Upper lobe of right lung (tissue), 1 donor: ENCODE results near the gene NTM. TPM values are rescaled to one million over a fixed set of nuclear protein-coding genes. Genes with fewer than 3 reads are reported as not detected.
A peak's percentile ranks its signal among the peaks of the same experiment; 100 is the strongest.

Experiments used
- ATAC-seq: fragments of 200-7000 bp; cut with Tn5 transposase; one replicate; pipeline ENCODE4 v1.9.1; 2020; ENCODE audit warnings: mild to moderate bottlenecking, moderate library complexity
- DNase-seq: peaks from one replicate; pipeline ENCODE4 v3.0.0-alpha.2; 2020
- H3K27ac ChIP-seq: fragments of 200-600 bp; one replicate; pipeline ENCODE4 v1.8.0; 2022
- H3K27me3 ChIP-seq: fragments of 200-600 bp; one replicate; pipeline ENCODE4 v1.8.0; 2022; ENCODE audit warnings: mild to moderate bottlenecking
- H3K36me3 ChIP-seq: fragments of 200-600 bp; one replicate; pipeline ENCODE4 v1.8.0; 2022
- H3K4me1 ChIP-seq: fragments of 200-600 bp; one replicate; pipeline ENCODE4 v1.8.0; 2022
- H3K4me3 ChIP-seq: fragments of 200-600 bp; one replicate; pipeline ENCODE4 v1.8.0; 2022; ENCODE audit warnings: mild to moderate bottlenecking
- H3K9me3 ChIP-seq: fragments of 200-600 bp; one replicate; pipeline ENCODE4 v1.8.0; 2022
- intact Hi-C: fragments of 100-400 bp; cut with DNase I; formaldehyde crosslinking; loops from one replicate; pipeline ENCODE4 v1.11.0; 2022
- total RNA-seq: library from RNA; stranded (reverse); fragmentation: NEBNext Ultra II Directional; extraction: Animal tissue kit (Norgen Biotek cat#: 25700); gene quantifications from one replicate; pipeline ENCODE4 v1.2.1, GENCODE V29; 2021
- TF ChIP-seq, protein P1 (sequence below): fragments of 200-600 bp; IDR thresholded peaks from one replicate; pipeline ENCODE4 v1.8.0; 2022; ENCODE audit warnings: antibody characterized with exemption
- donor health status: DM: no; HTN: yes; CAD: no; lungs with severe emphysema.

NTM gene
- total RNA-seq, 1 donor from 2014 or later, result 3.7 TPM

DNA sequence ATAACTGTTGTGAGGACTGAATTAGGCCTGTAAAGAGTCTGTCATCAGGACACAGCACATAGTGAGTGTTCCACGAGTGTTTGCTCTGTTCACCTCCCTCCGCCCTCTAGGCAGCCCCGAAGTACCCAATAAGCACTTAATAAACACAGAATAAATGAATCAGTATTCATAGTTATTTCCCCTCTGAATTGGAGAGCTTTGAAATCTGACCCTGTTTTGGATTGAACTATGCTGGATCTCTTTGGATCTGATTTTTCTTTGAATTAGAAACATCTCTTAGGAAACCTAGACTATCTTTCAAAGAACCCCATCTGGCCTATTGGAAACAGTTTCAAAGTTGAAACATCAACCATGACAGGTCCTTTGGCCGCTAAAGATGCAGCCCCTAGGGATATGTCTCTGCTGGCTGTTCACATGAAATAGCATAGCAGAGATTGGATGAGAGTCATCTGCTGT, 615.5 kb downstream of the NTM start:
- no peak overlapping the region for H3K4me3 ChIP-seq
- intact Hi-C loops, result no loop called here
- no peaks in the 10 kb centered on the region for H3K27me3 ChIP-seq
- no peak overlapping the region for H3K27ac ChIP-seq
- H3K36me3 ChIP-seq, result no peaks in the 10 kb centered on the region
- no peaks in the 10 kb centered on the region for H3K4me1 ChIP-seq
- H3K9me3 ChIP-seq, result no peaks in the 10 kb centered on the region
- no peak for DNase-seq
- TF ChIP-seq, protein P1, sequence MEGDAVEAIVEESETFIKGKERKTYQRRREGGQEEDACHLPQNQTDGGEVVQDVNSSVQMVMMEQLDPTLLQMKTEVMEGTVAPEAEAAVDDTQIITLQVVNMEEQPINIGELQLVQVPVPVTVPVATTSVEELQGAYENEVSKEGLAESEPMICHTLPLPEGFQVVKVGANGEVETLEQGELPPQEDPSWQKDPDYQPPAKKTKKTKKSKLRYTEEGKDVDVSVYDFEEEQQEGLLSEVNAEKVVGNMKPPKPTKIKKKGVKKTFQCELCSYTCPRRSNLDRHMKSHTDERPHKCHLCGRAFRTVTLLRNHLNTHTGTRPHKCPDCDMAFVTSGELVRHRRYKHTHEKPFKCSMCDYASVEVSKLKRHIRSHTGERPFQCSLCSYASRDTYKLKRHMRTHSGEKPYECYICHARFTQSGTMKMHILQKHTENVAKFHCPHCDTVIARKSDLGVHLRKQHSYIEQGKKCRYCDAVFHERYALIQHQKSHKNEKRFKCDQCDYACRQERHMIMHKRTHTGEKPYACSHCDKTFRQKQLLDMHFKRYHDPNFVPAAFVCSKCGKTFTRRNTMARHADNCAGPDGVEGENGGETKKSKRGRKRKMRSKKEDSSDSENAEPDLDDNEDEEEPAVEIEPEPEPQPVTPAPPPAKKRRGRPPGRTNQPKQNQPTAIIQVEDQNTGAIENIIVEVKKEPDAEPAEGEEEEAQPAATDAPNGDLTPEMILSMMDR, result no peak
- peak; percentile 36 for ATAC-seq

DNA sequence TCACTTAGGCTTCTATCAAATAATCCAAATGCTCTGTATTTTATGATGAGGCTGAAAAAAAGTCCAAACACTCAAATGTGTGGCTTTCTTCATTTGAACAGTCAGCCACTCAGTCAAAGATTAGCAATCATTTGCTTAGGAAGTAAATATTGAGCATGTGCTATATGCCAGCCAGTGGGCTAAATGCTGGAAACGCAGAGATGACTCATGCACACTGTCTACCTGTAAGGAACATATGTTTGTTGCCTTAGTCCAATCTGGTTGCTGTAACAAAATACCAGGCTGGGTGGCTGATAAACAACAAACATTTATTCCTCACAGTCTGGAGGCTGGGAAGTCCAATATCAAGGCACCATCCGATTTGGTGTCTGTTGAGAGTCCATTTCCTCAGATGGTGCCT, 617.3 kb downstream of the NTM start:
- intact Hi-C loops, result no loop called here
- H3K4me1 ChIP-seq, result no peaks in the 10 kb centered on the region
- no peak overlapping the region for H3K4me3 ChIP-seq
- TF ChIP-seq, protein P1, result no peak
- ATAC-seq (no peak), DNase-seq (no peak)
- H3K27me3 ChIP-seq, result no peaks in the 10 kb centered on the region
- H3K27ac ChIP-seq, result no peak overlapping the region
- no peaks in the 10 kb centered on the region for H3K36me3 ChIP-seq
- H3K9me3 ChIP-seq, result no peaks in the 10 kb centered on the region

DNA sequence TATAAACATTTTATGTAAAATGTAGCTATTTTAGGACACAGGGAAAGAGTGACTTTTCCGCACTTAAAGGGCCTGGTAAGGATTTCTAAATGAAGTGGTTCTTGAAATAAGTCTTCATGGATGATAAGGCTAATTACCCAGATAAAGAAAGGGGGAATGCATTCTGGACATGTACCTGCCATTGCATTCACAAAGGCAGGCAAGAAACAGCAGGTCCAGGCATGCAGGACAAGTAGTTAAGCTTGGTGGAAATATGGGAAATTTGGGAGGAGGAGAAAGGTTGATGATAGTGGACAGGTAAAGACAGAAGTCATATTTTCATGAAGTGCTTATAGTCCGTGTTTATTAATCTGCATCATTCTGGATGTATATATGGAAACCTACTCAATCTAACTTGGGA, 621.2 kb downstream of the NTM start:
- DNase-seq (no peak), ATAC-seq (no peak)
- intact Hi-C loops, result no loop called here
- TF ChIP-seq, protein P1, result no peak
- Histone ChIP-seq H3K27ac (no peak overlapping the region), H3K4me1 (no peaks in the 10 kb centered on the region), H3K9me3 (no peaks in the 10 kb centered on the region), H3K27me3 (no peaks in the 10 kb centered on the region), H3K36me3 (no peaks in the 10 kb centered on the region), H3K4me3 (no peak overlapping the region)

DNA sequence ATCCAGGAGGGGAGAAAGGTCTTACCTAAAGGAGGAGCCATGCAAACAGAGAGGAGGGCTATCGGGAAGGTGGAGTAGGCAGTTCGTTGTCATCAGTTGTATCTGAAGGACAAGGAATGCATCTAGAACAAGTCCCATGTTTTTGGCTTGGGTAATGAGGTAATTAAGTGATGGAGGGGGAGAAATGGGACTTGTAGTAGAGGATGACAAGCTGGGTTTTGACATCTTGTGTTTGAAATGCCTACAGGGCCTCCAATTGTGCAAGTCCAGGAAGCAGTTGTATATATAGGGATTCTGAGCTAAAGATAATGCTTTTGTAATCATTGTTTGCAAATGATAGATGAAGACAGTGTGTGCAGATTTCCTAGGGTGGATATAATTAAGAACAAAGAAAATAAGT, 622.8 kb downstream of the NTM start:
- Histone ChIP-seq H3K27ac (no peak overlapping the region), H3K4me3 (no peak overlapping the region), H3K27me3 (no peaks in the 10 kb centered on the region), H3K36me3 (no peaks in the 10 kb centered on the region), H3K4me1 (no peaks in the 10 kb centered on the region), H3K9me3 (no peaks in the 10 kb centered on the region)
- no peak for DNase-seq
- intact Hi-C loops, result no loop called here
- no peak for ATAC-seq
- TF ChIP-seq, protein P1, result no peak

DNA sequence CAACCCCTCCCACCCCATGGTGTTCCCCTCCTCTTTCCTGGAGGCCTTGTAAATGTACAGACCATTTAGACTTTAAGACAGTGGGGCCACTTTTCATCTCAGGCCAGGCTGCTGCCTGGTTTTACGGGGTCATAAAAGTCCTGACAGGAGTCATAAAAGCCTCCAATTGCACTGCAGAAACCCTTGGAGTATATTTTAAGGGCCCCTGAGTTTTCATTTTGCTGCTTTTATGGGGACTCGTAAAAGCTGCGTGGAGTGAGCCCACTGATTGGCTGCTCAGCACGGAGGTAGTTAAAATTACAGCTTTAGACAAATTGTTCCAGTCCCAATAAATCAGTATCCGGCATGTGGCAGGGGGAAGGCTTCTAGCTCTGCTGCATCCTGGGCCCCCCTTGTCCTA, 627.6 kb downstream of the NTM start:
- H3K36me3 ChIP-seq, result no peaks in the 10 kb centered on the region
- ATAC-seq, result no peak
- H3K27me3 ChIP-seq, result no peaks in the 10 kb centered on the region
- no peak overlapping the region for H3K27ac ChIP-seq
- TF ChIP-seq, protein P1, result no peak
- H3K4me1 ChIP-seq, result no peaks in the 10 kb centered on the region
- DNase-seq, result no peak
- H3K9me3 ChIP-seq, result no peaks in the 10 kb centered on the region
- no peak overlapping the region for H3K4me3 ChIP-seq
- intact Hi-C loops, result no loop called here

DNA sequence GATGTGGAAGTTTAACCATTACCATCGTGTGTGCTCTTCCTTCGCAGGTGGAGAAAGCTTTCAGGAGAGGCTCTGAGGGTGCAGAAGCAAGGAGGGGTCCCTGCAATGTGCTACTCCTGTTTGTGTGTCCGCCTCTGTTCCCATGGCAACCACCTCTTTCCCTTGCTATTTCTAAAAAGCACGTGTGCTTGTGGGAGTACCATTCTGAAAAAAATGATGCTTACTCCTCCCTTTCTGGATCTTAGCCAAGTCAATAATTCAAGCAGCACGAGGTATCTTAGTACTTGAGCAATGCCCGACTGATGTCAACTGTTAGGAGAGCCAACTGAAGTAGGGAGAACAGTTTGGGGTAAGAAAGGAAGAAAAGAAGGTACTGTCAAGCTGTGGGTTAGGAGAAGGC, 628.7 kb downstream of the NTM start:
- Histone ChIP-seq H3K4me3 (no peak overlapping the region), H3K36me3 (no peaks in the 10 kb centered on the region), H3K27me3 (no peaks in the 10 kb centered on the region), H3K27ac (no peak overlapping the region), H3K9me3 (no peaks in the 10 kb centered on the region), H3K4me1 (no peaks in the 10 kb centered on the region)
- TF ChIP-seq, protein P1, result no peak
- ATAC-seq, result no peak
- intact Hi-C loops, result no loop called here
- DNase-seq, result no peak
